Trophoblast cell (in vitro differentiated cells and primary cell): ENCODE data around the gene GRB10.

ENCODE experiments used
- DNase-seq, 2 donors: peaks; one replicate each; pipeline ENCODE4 v3.0.0-alpha.2; 2016
- H2AFZ ChIP-seq: 2 replicates; pipeline ENCODE4 v1.6.1; 2013; ENCODE audit warnings: low read length, moderate library complexity, mild to moderate bottlenecking; ENCODE audit not compliant: insufficient read depth, poor library complexity
- H2AK5ac ChIP-seq: 2 replicates; pipeline ENCODE4 v1.6.1; 2013; ENCODE audit warnings: mild to moderate bottlenecking, low read length
- H2BK120ac ChIP-seq: 2 replicates; pipeline ENCODE4 v1.6.1; 2013; ENCODE audit warnings: low read length, mild to moderate bottlenecking, moderate library complexity; ENCODE audit not compliant: insufficient read depth, poor library complexity
- H2BK12ac ChIP-seq: 2 replicates; pipeline ENCODE4 v1.6.1; 2013; ENCODE audit warnings: mild to moderate bottlenecking, low read length, moderate library complexity
- H2BK5ac ChIP-seq: 2 replicates; pipeline ENCODE4 v1.6.1; 2013; ENCODE audit warnings: low read length, low read depth, moderate library complexity, mild to moderate bottlenecking; ENCODE audit not compliant: poor library complexity
- H3K14ac ChIP-seq: 2 replicates; pipeline ENCODE4 v1.6.1; 2013; ENCODE audit warnings: mild to moderate bottlenecking, low read length
- H3K18ac ChIP-seq: 2 replicates; pipeline ENCODE4 v1.6.1; 2013; ENCODE audit warnings: mild to moderate bottlenecking, low read length
- H3K23ac ChIP-seq: 2 replicates; pipeline ENCODE4 v1.6.1; 2013; ENCODE audit warnings: low read length
- H3K27ac ChIP-seq: 2 replicates; pipeline ENCODE4 v1.5.1; 2013; ENCODE audit warnings: low read depth, mild to moderate bottlenecking, inconsistent platforms, low read length, moderate library complexity
- H3K27me3 ChIP-seq: 2 replicates; pipeline ENCODE4 v1.6.1; 2013; ENCODE audit warnings: inconsistent platforms, mild to moderate bottlenecking, low read length, moderate library complexity; ENCODE audit not compliant: insufficient read depth
- H3K36me3 ChIP-seq, 2 experiments: 1 replicate in 1 of 2; 2 replicates in 1 of 2; pipeline ENCODE4 v1.6.1; 2013; ENCODE audit warnings: low read length in 2 of 2, mild to moderate bottlenecking in 2 of 2, moderate library complexity in 1 of 2; ENCODE audit not compliant: insufficient read depth in 2 of 2, control insufficient read depth in 1 of 2
- H3K4ac ChIP-seq: 2 replicates; pipeline ENCODE4 v1.6.1; 2013; ENCODE audit warnings: low read depth, mild to moderate bottlenecking, low read length, moderate library complexity
- H3K4me1 ChIP-seq, 2 experiments: 1 replicate in 1 of 2; 2 replicates in 1 of 2; pipeline ENCODE4 v1.6.1; 2013; ENCODE audit warnings: low read length in 2 of 2, mild to moderate bottlenecking in 2 of 2, moderate library complexity in 1 of 2; ENCODE audit not compliant: insufficient read depth in 2 of 2, control insufficient read depth in 1 of 2
- H3K4me2 ChIP-seq: 2 replicates; pipeline ENCODE4 v1.6.1; 2013; ENCODE audit warnings: inconsistent platforms, mild to moderate bottlenecking, low read length, moderate library complexity
- H3K4me3 ChIP-seq: 2 replicates; pipeline ENCODE4 v1.5.1; 2013; ENCODE audit warnings: mild to moderate bottlenecking, low read depth, low read length, inconsistent platforms
- H3K79me1 ChIP-seq: one replicate; pipeline ENCODE4 v1.6.1; 2013; ENCODE audit warnings: low read length
- H3K79me2 ChIP-seq: 2 replicates; pipeline ENCODE4 v1.6.1; 2013; ENCODE audit warnings: low read length, mild to moderate bottlenecking; ENCODE audit not compliant: control insufficient read depth, insufficient read depth, poor library complexity
- H3K9ac ChIP-seq: 2 replicates; pipeline ENCODE4 v1.6.1; 2013; ENCODE audit warnings: mild to moderate bottlenecking, low read length
- H3K9me3 ChIP-seq: 2 replicates; pipeline ENCODE4 v1.6.1; 2013; ENCODE audit warnings: low read depth, mild to moderate bottlenecking, control low read depth, inconsistent platforms, low read length; ENCODE audit not compliant: insufficient read depth
- H4K12ac ChIP-seq: 2 replicates; pipeline ENCODE4 v1.6.1; 2013; ENCODE audit warnings: low read depth, mild to moderate bottlenecking, low read length, moderate library complexity
- H4K8ac ChIP-seq: 2 replicates; pipeline ENCODE4 v1.6.1; 2013; ENCODE audit warnings: low read depth, mild to moderate bottlenecking, low read length, moderate library complexity
- H4K91ac ChIP-seq: one replicate; pipeline ENCODE4 v1.6.1; 2013; ENCODE audit warnings: low read depth, mild to moderate bottlenecking, low read length, moderate library complexity
- WGBS: extraction: QIAGEN DNeasy Blood & Tissue Kit; methylation state at CpG from one replicate; pipeline ENCODE4 v1.1.7; 2013; ENCODE audit warnings: missing lambda C conversion rate; ENCODE audit not compliant: insufficient read length, insufficient coverage; ENCODE audit errors: extremely low coverage; 5-methylcytosine and 5-hydroxymethylcytosine counted together

Gene GRB10

DNA sequence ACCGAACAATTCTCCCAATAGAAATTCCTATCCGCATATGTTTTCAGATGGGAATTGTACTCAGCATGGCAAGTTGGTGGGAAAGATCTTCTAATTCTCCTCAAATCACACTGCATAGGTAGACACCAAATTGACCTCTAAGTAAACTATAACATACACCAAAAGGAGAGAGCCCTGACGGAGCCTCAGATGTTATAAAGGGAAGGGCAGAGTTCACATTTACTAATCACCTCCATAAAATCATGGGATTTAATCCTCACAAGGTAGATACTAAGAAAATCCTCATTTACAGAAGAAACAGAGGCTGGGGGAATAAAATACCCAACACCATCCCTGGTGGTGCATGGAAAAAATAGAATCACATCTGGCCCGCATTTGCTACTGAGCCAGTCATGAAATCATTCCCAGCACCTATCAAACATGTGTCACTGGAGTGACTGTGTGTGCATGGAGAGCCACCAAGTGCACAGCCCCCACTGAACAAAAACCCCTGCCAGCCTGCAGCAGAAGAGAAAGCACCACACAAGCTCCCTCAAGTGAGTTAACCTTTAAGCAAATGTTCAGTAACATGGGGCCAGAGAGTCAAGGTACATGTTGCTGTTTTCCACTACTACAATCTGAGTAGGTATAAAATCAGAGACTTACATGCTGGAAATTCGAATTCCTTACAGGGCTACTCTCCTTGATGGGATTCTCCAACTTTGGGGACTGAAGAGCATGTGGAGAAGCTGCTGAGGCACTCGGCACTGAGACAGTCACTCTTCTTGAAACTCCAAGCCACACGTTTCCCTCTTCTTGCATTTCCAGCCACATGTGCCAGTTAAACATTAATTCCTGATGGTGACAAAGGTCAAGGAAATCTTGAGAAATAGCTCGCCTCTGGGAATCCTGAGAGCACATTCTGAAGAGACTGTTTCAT is 217.8 kb downstream of the GRB10 start, which contains the start of gene DDC:
Gene DDC, minus strand, starts transcription at position 766 of the 919 bp plus-strand sequence. CDS start 21,320 bp downstream, outside the sequence.
- Histone ChIP-seq H4K8ac (no peak within 1 kb of the TSS), H3K4me3 (no peak within 1 kb of the TSS), H3K23ac (no peak within 1 kb of the TSS), H3K79me2 (no peaks in the 10 kb centered on the region), H4K91ac (no peak within 1 kb of the TSS), H3K27ac (no peak within 1 kb of the TSS), H3K36me3 (no peaks in the 10 kb centered on the region), H2AK5ac (no peak within 1 kb of the TSS), H3K14ac (no peak within 1 kb of the TSS), H4K12ac (no peak within 1 kb of the TSS), H3K9ac (no peak within 1 kb of the TSS), H3K9me3 (peaks cover 4% of the 10 kb centered on the region), H3K18ac (no peak within 1 kb of the TSS), H3K4me2 (no peak within 1 kb of the TSS), H3K27me3 (no peaks in the 10 kb centered on the region), H2AFZ (no peak within 1 kb of the TSS), H3K4me1 (no peaks in the 10 kb centered on the region), H2BK5ac (no peak within 1 kb of the TSS), H3K79me1 (no peaks in the 10 kb centered on the region), H2BK12ac (no peak within 1 kb of the TSS), H2BK120ac (no peak within 1 kb of the TSS), H3K4ac (no peak within 1 kb of the TSS)
- peak in 1 of 2 donors; percentile 50 for DNase-seq
- WGBS: no CpG with 5 or more reads among the region's 8 CpGs

DNA sequence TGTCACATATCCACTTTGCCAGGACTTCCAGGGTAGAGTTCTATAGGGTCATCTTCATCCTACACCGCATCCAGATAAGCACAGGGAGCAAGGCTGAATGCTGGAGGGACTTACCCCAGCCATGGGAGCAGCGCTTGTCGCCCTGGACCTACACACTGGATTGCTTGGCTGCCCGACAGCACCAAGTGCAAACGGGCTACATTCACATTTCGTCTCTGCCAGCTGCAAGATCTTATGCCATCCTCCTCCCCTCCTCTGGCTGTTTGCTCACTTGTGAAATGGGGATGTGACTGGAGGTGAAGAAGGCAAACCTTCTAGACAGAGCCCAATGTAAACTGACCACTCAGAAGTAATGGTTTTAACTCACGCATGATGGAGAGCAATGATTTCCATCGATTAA is 218.5 kb downstream of the GRB10 start:
- H3K4ac ChIP-seq: no peak overlapping the region

DNA sequence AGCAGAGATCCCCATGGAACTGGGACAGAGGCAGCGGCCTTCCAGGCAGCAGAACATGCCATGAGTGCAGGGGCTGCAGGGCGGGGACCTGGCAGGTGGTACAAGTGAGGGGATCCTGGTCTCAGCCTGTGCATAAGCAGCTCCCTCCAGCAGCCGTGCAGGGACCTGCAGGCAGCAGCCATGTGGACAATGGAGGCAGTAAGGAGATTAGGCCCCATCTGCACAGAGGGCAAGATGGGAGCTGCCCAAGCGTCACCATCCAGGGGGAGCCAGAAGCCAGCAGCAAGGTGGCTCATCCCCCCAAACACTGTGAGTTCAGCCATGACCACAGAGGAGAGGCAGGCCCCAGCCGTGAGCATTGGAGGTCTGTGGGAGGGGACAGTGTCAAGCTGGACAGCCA is 220.6 kb downstream of the GRB10 start:
- Histone ChIP-seq H3K4ac (no peak overlapping the region), H2AK5ac (no peak overlapping the region), H3K9ac (no peak overlapping the region), H3K27me3 (no peaks in the 10 kb centered on the region), H3K79me1 (no peaks in the 10 kb centered on the region), H4K8ac (no peak overlapping the region), H3K14ac (no peak overlapping the region), H3K4me1 (no peaks in the 10 kb centered on the region), H3K36me3 (no peaks in the 10 kb centered on the region), H2BK120ac (no peak overlapping the region), H3K9me3 (peaks cover 4% of the 10 kb centered on the region), H3K4me3 (no peak overlapping the region), H2BK12ac (no peak overlapping the region), H3K23ac (no peak overlapping the region), H2BK5ac (no peak overlapping the region), H2AFZ (no peak overlapping the region), H3K79me2 (no peaks in the 10 kb centered on the region), H3K18ac (no peak overlapping the region), H4K12ac (no peak overlapping the region), H3K27ac (no peak overlapping the region), H4K91ac (no peak overlapping the region), H3K4me2 (no peak overlapping the region)
- no CpG with 5 or more reads among the region's 5 CpGs for WGBS
- no peak for DNase-seq

More for the DNA sequence above, 218.5 kb downstream of the GRB10 start:
- no peak overlapping the region for H3K4me3 ChIP-seq
- peaks cover 4% of the 10 kb centered on the region for H3K9me3 ChIP-seq
- WGBS: no CpG with 5 or more reads among the region's 8 CpGs
- no peak overlapping the region for H3K23ac ChIP-seq
- no peaks in the 10 kb centered on the region for H3K79me2 ChIP-seq
- H3K36me3 ChIP-seq: no peaks in the 10 kb centered on the region
- H2BK120ac ChIP-seq: no peak overlapping the region
- no peak overlapping the region for H3K27ac ChIP-seq
- H3K14ac ChIP-seq: no peak overlapping the region
- DNase-seq: no peak
- H3K18ac ChIP-seq: no peak overlapping the region
- H3K9ac ChIP-seq: no peak overlapping the region
- H4K12ac ChIP-seq: no peak overlapping the region
- no peaks in the 10 kb centered on the region for H3K27me3 ChIP-seq
- no peak overlapping the region for H4K91ac ChIP-seq
- H3K79me1 ChIP-seq: no peaks in the 10 kb centered on the region
- no peak overlapping the region for H3K4me2 ChIP-seq
- no peak overlapping the region for H2AFZ ChIP-seq
- no peak overlapping the region for H4K8ac ChIP-seq
- H2BK12ac ChIP-seq: no peak overlapping the region
- no peaks in the 10 kb centered on the region for H3K4me1 ChIP-seq
- no peak overlapping the region for H2AK5ac ChIP-seq
- H2BK5ac ChIP-seq: no peak overlapping the region

DNA sequence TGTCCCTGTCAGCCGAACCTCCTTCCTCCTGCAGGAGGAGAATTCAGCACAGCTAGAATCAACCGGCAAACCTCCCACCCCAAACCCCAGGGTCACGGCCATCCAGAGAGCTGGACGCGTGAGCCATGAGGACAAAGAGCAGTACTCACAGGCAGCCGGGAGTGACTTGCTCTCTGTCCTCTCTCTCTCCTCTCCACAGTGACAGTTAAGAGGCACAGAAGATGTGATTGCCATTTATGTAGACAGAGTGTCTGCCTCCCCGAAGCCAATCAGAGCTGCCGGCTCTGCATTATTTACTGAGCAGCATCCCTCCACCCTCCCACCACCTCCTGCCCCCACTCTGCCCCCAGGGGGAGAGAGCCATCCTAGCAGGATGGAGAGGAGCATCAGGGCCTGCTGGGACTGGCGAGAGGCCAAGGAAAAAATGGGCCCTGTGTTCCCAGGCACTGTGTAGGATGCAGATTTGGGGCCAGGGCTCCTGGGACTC is 221.8 kb downstream of the GRB10 start:
- Histone ChIP-seq H2AK5ac (no peak overlapping the region), H3K4me3 (no peak overlapping the region), H3K79me1 (no peaks in the 10 kb centered on the region), H3K9ac (no peak overlapping the region), H2BK5ac (no peak overlapping the region), H4K8ac (no peak overlapping the region), H3K9me3 (peaks cover 2% of the 10 kb centered on the region), H3K27ac (no peak overlapping the region), H2BK120ac (no peak overlapping the region), H3K36me3 (no peaks in the 10 kb centered on the region), H4K91ac (no peak overlapping the region), H3K4me2 (no peak overlapping the region), H3K18ac (no peak overlapping the region), H4K12ac (no peak overlapping the region), H3K4me1 (peaks cover 0 to under 1% of the 10 kb centered on the region in 2 experiments), H3K4ac (no peak overlapping the region), H3K27me3 (no peaks in the 10 kb centered on the region), H3K79me2 (no peaks in the 10 kb centered on the region), H3K14ac (no peak overlapping the region), H2BK12ac (no peak overlapping the region), H2AFZ (no peak overlapping the region), H3K23ac (no peak overlapping the region)
- no CpG with 5 or more reads among the region's 9 CpGs for WGBS
- DNase-seq: no peak
